AG04449 (cell line): ENCODE data around the gene LAMA3.

Source experiments
- CTCF ChIA-PET: fragments of 350-600 bp; formaldehyde crosslinking; extraction: SDS; loops from one replicate; lab custom pipeline; 2021; ENCODE audit warnings: antibody characterized with exemption; lab: Yijun Ruan, JAX
- POLR2A ChIA-PET: fragments of 400-600, 350-600 bp; formaldehyde crosslinking; extraction: SDS; loops from one replicate; lab custom pipeline; 2020; ENCODE audit warnings: antibody characterized with exemption, inconsistent platforms; lab: Yijun Ruan, JAX
- DNase-seq: peaks from one replicate; pipeline ENCODE4 v3.0.0-alpha.2; 2010; ENCODE audit warnings: low read depth, low spot score
- H3K4me3 ChIP-seq: 2 replicates; pipeline ENCODE4 v1.5.1; 2011; ENCODE audit warnings: low read depth, mild to moderate bottlenecking, control low read depth, low read length
- CTCF ChIP-seq: IDR thresholded peaks from one replicate; pipeline ENCODE4 v1.5.1; 2011; ENCODE audit warnings: mild to moderate bottlenecking, moderate library complexity, low read length, control low read depth, inconsistent platforms; ENCODE audit not compliant: insufficient read depth; ENCODE audit errors: missing control alignments

Gene LAMA3

GRCh38 chr18:23963443-23964165, 274.4 kb downstream of the LAMA3 start:
- no peak for DNase-seq
- no peak overlapping the region for H3K4me3 ChIP-seq
- ChIA-PET POLR2A (no interaction called here), CTCF (interaction anchor here (1.4 kb wide), 1 partner anchor 152 kb away, joined by 3 read pairs; no protein-coding TSS in a partner anchor)
- no peak for TF ChIP-seq CTCF

- TF ChIP-seq CTCF = no peak
- no peak overlapping the region for H3K4me3 ChIP-seq
- CTCF ChIA-PET = interaction anchor here (0.7 to 1.4 kb wide), 2 partner anchors 8 to 46 kb away, joined by 3 to 4 read pairs; no protein-coding TSS in a partner anchor
- no peak for DNase-seq
- POLR2A ChIA-PET = no interaction called here
Observed at GRCh38 chr18:23964282-23965238, 275.3 kb downstream of the LAMA3 start.

GRCh38 chr18:23966909-23967308, 277.7 kb downstream of the LAMA3 start:
- no peak for DNase-seq
- no peak for TF ChIP-seq CTCF
- CTCF ChIA-PET = no interaction called here

GRCh38 chr18:23967321-23968089, 278.3 kb downstream of the LAMA3 start:
- POLR2A ChIA-PET = no interaction called here

More at GRCh38 chr18:23966909-23967308, 277.7 kb downstream of the LAMA3 start:
- no peak overlapping the region for H3K4me3 ChIP-seq
- POLR2A ChIA-PET = no interaction called here

More at GRCh38 chr18:23967321-23968089, 278.3 kb downstream of the LAMA3 start:
- CTCF ChIA-PET = interaction anchor here (2.0 to 2.3 kb wide), 2 partner anchors 13 to 49 kb away, joined by 4 to 6 read pairs; no protein-coding TSS in a partner anchor
- no peak for TF ChIP-seq CTCF
- DNase-seq = no peak
- H3K4me3 ChIP-seq = no peak overlapping the region
